H7 (cell line): ENCODE data around the gene KDM4C. TPM values are rescaled to one million over a fixed set of nuclear protein-coding genes. Genes with fewer than 3 reads are reported as not detected.
"Not testable (repeated sequence)": the region's sequence is repeated elsewhere in the genome, so short reads cannot be mapped to it uniquely, and the experiment has no call there.

Experiments
- DNase-seq: peaks from one replicate; pipeline ENCODE4 v3.0.0; 2012
- H3K27me3 ChIP-seq: 2 replicates; pipeline ENCODE4 v1.6.0; 2011; ENCODE audit warnings: mild to moderate bottlenecking, low read length; ENCODE audit not compliant: control insufficient read depth, insufficient read depth
- H3K36me3 ChIP-seq: replicated peaks from 2 replicates; pipeline ENCODE4 v1.5.1; 2011; ENCODE audit warnings: low read length; ENCODE audit not compliant: control insufficient read depth, insufficient read depth
- H3K4me3 ChIP-seq: 2 replicates; pipeline ENCODE4 v1.5.1; 2011; ENCODE audit warnings: low read depth, mild to moderate bottlenecking, control low read depth, low read length, moderate library complexity; ENCODE audit not compliant: insufficient read depth
- total RNA-seq: library from RNA; depleted of rRNA; stranded (reverse); fragments of >200 nt; shearing (Covaris generic); gene quantifications from 2 replicates; pipeline ENCODE4 v1.2.3, GENCODE V29; 2014

The KDM4C gene
- total RNA-seq, 1 experiment from 2014 or later: 20.9 TPM

DNA sequence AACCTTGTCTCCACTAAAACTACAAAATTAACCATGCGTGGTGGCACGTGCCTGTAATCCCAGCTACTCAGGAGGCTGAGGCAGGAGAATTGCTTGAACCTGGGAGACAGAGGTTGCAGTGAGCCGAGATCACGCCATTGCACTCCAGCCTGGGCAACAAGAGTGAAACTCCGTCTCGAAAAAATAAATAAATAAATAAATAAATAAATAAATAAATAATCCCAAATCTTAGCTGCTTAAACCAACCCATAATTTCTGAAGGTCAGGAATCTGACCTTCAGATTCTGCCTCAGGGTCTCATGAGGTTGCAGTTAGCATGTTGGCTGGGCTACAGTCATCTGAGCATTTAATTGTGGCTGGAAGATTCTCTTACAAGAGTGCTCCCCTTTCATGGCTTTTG lies 48.5 kb downstream of the KDM4C start:
- H3K4me3 ChIP-seq, H3K27me3 ChIP-seq, H3K36me3 ChIP-seq, DNase-seq: not testable (repeated sequence)

DNA sequence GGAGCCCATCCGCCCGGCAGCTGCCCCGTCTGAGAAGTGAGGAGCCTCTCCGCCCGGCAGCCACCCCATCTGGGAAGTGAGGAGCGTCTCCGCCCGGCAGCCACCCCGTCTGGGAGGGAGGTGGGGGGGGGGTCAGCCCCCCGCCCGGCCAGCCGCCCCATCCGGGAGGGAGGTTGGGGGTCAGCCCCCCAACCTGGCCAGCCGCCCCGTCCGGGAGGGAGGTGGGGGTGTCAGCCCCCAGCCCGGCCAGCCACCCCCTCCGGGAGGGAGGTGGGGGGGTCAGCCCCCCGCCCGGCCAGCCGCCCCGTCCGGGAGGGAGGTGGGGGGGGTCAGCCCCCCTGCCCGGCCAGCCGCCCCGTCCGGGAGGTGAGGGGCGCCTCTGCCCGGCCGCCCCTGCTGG lies 49.9 kb downstream of the KDM4C start:
- H3K36me3 ChIP-seq: not testable (repeated sequence)

DNA sequence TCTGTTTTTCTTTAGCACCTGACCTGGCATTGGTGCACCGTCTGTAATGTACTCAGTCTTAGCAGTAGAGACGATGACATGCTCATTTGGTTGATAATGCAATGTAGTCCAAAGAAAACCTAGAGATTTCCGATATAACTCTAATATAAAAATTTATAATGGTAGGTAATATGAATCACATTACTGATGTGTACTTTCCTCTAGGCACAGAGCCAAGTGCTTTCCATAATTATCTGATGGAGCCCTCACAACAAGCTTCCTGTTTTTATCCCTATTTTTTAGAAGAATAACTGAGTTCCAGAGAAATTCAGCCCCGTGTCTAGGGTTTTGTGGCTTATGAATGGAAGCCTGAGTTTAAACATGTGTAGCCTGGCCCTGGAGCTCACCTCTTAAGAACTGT lies 53.7 kb downstream of the KDM4C start:
- Histone ChIP-seq H3K4me3 (no peak overlapping the region), H3K36me3 (peaks cover 2% of the 10 kb centered on the region), H3K27me3 (no peaks in the 10 kb centered on the region)
- no peak for DNase-seq

More for the DNA sequence above, 49.9 kb downstream of the KDM4C start:
- DNase-seq, H3K27me3 ChIP-seq, H3K4me3 ChIP-seq: not testable (repeated sequence)

DNA sequence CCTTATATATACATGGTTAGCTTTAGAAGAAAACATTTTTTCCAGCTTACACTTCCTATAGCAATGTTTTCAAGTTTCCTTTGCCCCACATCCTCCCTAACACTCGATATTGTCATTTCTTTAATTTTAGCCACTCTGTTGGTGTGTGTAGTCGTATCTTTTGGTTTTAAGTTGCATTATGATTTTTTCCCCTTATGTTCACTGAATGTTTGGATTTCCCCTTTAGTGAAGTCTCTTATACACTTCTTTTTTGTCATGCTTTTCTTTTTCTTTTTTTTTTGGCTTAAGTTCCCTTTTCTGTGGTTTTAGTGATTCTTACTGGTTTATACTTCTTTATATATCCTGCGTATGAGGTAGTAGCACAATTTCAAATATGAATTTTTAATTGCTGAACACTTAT lies 58.8 kb downstream of the KDM4C start:
- H3K27me3 ChIP-seq: no peaks in the 10 kb centered on the region
- no peak overlapping the region for H3K4me3 ChIP-seq
- no peak for DNase-seq
- H3K36me3 ChIP-seq: no peaks in the 10 kb centered on the region; the same call in 1 of the 2 replicates

DNA sequence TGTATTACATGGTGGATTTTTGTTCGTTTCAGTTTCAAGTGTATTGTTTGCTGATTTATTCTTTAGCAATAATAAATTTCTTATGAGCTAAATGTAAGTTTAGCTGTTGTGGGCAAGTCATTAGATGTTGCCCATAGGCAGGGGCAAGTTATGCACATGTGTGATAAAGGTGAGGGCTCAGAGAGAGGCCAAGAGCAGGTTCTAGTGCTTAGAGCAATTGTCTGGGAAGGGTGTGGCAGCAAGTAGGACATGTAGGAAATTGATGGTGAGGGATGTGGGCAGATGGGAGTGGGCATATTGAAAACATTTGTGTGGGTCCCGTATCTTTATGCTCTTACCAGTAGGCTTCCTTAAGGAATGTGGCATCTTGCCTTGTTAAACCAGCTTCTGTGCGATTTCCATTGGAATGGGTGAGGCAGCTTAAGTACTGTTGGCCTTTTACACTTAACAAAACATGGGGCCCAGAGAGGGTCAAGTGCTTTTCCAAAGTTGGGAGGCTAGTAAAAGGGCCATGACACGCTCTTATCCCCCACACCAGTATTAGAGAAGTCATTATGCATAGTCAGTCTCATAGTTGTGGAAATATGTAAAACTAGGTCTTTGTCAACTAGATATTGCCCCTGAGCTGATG lies 60.6 kb downstream of the KDM4C start:
- no peak overlapping the region for H3K4me3 ChIP-seq
- DNase-seq: no peak
- peaks cover 1% of the 10 kb centered on the region; the same call in 1 of the 2 replicates for H3K36me3 ChIP-seq
- H3K27me3 ChIP-seq: no peaks in the 10 kb centered on the region

DNA sequence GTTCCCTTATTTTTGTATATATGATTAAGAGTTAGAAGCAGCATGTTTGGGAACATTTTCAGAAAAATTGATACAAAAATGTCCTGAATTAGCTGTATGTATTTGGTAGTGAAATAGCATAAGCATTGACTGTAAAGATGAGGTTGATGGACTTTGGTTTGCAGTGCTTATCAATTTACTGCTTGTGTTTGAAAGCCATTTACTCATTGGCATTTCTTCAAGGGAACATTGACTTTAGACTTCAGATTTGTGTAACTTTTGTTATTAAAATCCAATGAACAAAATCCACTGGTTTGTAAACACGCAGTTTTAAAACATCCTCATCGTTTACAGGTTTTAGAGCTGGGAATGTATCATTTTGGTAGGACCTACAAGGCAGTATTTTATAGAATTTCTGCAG lies 61.3 kb downstream of the KDM4C start:
- no peak for DNase-seq
- Histone ChIP-seq H3K27me3 (no peaks in the 10 kb centered on the region), H3K36me3 (peaks cover 1% of the 10 kb centered on the region; the same call in 1 of the 2 replicates), H3K4me3 (no peak overlapping the region)

DNA sequence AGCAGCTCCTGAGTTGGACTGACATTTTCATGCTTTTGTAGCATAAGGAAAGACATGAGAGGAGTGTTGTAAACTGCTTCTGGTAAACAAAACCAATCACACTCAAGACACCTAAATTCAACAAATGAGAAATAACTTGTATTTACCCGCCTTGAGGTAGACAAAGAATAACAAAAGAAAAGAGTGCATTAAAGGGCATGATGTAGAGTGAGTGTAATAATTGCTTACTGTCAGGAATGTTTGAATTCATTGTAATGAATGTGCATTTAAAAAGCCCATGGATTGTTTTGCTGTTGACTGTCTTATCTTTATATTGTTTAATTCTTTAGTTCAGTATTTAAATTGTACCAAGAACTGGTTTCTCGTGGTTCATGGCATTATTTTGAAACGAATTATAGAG lies 61.8 kb downstream of the KDM4C start:
- Histone ChIP-seq H3K36me3 (peaks cover 1% of the 10 kb centered on the region; the same call in 1 of the 2 replicates), H3K27me3 (no peaks in the 10 kb centered on the region), H3K4me3 (no peak overlapping the region)
- DNase-seq: no peak

DNA sequence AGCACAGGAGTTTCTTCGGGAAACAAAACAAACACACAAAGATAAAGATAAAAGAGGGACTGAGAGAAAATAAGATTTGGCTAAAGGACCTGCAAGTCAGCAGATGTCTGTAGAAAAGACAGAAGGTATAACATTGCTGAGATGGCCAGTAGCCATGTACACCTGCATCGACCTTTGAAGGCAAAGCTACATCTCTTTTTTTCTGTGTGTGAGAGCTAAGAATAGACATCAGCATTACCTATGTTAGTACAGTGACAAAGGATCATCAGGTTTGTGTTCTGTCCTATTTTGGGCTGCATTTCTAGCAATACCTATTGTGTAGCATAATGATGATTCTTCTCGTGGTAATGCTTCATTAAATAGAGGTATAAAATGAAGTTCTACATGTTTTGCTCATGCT lies 64.9 kb downstream of the KDM4C start:
- no peak for DNase-seq
- 0 out of 2 replicates have a peak, but pooled peaks cover 1% of the 10 kb centered on the region for H3K36me3 ChIP-seq
- no peak overlapping the region for H3K4me3 ChIP-seq
- no peaks in the 10 kb centered on the region for H3K27me3 ChIP-seq

DNA sequence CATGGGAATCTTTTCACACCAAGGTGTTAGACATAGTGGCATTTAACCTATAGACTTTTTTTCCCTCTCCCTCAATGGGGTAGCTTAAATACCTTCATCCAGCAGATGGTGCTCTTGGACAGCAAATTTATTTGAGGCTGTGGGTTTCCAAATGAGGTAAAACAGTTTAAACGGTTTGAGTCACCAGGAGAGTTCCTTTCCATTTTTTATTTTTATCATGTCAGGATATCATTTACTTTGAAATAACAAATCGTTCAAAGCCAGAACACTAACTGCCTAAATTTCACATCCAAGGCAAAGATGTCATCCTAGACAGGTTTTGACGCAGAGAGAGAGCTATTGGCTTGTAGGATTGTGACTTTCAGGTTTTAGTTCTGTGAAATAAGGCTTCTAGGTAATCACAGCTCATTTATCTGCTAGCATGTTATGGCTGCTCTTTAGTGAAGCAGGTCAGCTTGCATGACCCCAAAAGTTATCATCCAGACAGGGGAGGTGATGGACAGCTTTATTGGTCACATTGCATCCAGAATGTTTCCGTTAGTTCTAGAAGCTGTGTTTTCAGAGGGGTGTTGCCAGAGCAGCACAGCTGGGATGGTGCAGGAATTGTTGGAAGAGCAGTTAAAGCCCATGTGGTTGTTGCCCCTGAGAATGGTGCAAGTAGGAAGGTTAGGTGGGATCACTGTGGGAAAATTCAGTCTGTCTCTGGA lies 69.8 kb downstream of the KDM4C start:
- Histone ChIP-seq H3K4me3 (no peak overlapping the region), H3K36me3 (peaks cover 1% of the 10 kb centered on the region; the same call in 1 of the 2 replicates), H3K27me3 (no peaks in the 10 kb centered on the region)
- peak; percentile 67 for DNase-seq

DNA sequence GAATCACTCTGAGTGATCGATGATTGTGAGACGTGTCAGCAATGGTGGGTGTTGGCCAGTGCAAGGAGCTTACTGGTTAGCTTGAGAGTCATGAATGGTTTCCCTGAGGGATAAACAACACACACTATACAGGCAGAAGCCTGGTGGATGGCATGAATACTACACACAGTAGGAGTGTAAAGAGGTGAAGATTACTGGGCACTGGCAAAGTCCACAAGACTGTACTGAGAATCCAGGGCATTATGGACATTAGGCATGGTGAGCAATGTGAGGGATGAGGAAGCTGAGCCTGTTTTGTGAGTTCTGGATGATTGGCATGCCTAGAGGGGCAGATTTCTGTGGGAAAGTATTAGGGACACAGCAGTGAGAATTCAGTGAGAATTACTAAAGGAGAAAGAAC lies 71.3 kb downstream of the KDM4C start:
- no peak overlapping the region for H3K4me3 ChIP-seq
- no peaks in the 10 kb centered on the region for H3K27me3 ChIP-seq
- DNase-seq: no peak
- H3K36me3 ChIP-seq: no peaks in the 10 kb centered on the region; the same call in 1 of the 2 replicates

DNA sequence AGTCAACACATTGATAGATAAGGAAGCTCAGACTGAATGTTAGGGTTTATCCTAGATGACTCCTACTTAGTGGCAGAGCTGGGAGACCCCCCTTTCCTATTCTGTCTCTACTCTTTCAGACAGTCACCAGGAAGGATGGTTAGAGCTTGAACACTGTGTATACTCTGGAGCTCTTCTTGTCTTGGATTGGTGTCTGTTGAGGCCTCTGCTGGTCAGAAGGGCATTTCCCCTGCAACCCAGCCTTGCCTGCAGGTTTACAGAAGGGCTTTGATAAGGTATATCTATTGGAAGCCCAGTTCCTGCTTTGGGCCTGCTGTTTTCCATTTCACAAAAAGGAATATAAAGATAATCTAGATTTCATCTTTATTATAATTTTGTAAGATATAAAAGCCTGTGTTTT lies 71.8 kb downstream of the KDM4C start:
- H3K4me3 ChIP-seq: no peak overlapping the region
- DNase-seq: no peak
- H3K27me3 ChIP-seq: no peaks in the 10 kb centered on the region
- H3K36me3 ChIP-seq: peaks cover 1% of the 10 kb centered on the region

DNA sequence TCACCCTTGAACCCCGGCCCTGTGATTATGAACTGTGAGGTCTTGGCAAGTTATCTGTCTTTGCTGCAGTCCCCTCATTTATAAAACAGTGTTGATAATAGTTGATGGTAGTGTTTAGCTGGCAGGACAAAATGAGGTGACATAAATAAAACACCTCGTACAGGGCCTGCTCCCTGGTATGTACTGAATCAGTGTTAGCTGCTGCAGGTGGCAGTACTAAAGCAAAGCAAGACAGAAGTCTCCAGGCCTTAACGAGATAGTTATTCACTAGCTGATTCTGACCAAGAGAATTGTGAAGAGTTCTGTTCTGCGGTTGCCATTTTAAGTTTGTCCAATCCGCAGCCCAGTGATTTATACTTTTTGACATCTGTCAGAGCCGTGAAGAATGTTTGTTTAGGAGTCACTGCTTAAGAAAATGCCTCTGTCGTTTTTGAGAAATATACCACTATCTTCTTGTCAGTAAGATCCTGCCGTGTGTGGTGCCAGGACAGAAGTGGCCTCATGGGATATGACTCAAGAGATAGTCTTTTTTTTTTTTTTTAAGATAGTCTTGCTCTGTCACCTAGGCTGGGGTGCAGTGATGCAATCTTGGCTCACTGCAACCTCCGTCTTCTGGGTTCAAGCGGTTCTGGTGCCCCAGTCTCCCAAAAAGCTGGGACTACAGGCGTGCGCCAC lies 75.9 kb downstream of the KDM4C start:
- no peak overlapping the region for H3K4me3 ChIP-seq
- H3K36me3 ChIP-seq: peaks cover 1% of the 10 kb centered on the region
- no peak for DNase-seq
- H3K27me3 ChIP-seq: no peaks in the 10 kb centered on the region

DNA sequence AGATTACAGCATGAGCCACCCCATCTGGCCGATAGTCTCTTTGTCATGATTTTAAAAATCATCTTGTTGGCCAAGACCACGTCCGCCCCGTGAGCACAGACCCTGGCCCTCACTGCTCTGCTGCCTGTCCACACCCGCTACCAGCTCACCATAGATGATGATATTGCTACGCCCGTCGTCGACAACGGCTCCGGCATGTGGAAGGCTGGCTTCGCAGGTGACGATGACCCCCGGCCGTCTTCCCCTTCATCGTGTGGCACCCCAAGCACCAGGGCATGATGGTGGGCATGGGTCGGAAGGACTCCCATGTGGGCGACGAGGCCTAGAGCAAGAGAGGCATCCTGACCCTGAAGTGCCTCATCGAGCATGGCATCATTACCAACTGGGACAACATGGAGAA lies 76.5 kb downstream of the KDM4C start:
- no peak for DNase-seq
- Histone ChIP-seq H3K4me3 (no peak overlapping the region), H3K27me3 (no peaks in the 10 kb centered on the region), H3K36me3 (peaks cover 1% of the 10 kb centered on the region)

DNA sequence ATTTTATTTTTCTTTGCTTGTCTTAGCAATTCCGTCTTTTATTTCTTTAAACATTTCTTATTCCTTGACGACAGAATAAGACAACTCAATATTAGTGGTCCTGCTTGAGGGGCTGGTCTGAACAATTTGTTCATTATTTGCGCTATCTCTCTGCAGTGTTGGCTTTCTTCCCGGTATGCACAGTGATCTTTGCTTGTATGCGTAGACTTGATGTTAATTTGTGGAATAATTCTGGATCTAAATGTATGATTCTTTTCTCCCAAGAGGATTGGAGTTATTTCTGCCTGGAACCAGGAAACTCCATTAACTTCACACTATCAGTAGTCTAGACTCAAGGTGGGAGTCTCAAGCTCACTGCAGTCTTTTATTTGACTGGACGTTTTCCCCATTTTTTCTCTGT lies 80.4 kb downstream of the KDM4C start:
- Histone ChIP-seq H3K27me3 (no peaks in the 10 kb centered on the region), H3K36me3 (peaks cover 1% of the 10 kb centered on the region), H3K4me3 (no peak overlapping the region)
- no peak for DNase-seq

DNA sequence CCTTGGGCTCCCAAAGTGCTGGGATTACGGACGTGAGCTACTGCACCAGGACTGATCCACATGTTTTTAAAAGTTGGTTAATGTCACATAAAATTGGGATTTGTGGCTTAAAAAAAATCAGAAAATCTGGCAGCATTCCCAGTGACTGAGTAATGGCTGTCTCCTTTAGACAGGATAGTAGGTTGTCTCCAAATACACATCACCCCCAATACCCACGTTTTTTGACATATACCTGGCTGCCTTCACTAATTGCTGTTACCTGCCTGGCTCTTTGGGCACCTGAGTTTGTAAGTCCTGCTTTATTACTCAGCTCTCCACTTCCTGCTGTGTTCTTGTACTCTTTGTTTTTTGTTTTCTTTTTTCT lies 84.8 kb downstream of the KDM4C start:
- Histone ChIP-seq H3K36me3 (no peaks in the 10 kb centered on the region), H3K4me3 (no peak overlapping the region), H3K27me3 (no peaks in the 10 kb centered on the region)
- DNase-seq: no peak
